ENCODE data around the gene DDX19B.

DNA sequence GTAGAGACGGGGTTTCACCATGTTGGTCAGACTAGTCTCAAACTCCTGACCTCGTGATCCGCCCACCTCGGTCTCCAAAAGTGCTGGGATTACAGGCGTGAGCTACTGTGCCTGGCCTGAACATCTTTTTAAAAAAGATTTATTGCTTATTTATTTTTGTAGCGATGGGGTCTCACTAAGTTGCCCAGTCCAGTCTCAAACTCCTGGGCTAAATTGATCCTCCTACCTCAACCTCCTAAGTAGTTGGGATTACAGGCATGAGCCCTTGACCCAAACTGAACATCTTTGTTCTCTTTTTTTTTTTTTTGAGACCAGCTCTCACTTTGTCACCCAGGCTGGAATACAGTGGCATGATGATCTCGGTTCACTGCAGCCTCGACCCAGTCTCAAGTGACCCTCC, 75.2 kb downstream of the DDX19B start:
- TF ChIP-seq, protein P1, sequence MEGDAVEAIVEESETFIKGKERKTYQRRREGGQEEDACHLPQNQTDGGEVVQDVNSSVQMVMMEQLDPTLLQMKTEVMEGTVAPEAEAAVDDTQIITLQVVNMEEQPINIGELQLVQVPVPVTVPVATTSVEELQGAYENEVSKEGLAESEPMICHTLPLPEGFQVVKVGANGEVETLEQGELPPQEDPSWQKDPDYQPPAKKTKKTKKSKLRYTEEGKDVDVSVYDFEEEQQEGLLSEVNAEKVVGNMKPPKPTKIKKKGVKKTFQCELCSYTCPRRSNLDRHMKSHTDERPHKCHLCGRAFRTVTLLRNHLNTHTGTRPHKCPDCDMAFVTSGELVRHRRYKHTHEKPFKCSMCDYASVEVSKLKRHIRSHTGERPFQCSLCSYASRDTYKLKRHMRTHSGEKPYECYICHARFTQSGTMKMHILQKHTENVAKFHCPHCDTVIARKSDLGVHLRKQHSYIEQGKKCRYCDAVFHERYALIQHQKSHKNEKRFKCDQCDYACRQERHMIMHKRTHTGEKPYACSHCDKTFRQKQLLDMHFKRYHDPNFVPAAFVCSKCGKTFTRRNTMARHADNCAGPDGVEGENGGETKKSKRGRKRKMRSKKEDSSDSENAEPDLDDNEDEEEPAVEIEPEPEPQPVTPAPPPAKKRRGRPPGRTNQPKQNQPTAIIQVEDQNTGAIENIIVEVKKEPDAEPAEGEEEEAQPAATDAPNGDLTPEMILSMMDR (IDR thresholded peaks at IDR 0.05), result no peak
- no peak for TF ChIP-seq EZH2 (IDR thresholded peaks at IDR 0.05)

Measured in neural progenitor cell (in vitro differentiated cells).